Measurements from ENCODE around the gene IPO13.

IPO13 gene

DNA sequence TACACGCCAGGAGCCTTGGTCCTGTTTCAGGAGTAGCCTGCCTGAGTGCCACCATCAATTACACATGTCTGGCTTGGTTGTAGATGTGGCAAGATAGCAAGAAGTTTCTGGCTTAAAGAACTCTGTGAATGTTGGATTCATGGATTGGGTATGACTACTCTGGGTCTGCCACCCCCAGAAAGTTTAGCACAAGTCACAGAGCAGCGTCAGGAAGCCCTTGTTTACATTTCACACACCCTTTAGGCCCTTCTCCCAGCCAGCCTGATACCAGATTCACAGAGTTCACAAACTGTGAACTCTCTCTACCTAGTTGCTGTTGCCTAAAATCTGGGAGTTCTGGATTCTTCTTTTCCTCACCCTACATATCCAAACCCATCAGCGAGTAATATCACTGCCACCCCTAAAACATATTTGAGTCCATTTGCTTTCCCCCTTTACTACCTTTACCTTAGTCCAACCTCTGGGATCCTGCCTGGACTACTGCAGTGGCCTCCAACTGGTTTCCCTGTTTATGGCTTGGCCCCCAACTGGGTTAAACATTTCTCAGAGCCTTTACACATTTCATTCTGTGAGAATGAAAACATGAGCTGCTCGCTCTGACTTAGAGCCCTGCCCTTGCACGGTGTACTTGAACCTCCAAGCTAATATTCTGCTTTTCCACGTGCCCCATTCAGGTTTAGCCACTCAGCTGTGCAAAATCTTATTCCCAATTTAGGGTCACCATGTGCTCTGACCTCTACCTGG lies 40.6 kb downstream of the IPO13 start:
- TF ChIP-seq, protein P1, sequence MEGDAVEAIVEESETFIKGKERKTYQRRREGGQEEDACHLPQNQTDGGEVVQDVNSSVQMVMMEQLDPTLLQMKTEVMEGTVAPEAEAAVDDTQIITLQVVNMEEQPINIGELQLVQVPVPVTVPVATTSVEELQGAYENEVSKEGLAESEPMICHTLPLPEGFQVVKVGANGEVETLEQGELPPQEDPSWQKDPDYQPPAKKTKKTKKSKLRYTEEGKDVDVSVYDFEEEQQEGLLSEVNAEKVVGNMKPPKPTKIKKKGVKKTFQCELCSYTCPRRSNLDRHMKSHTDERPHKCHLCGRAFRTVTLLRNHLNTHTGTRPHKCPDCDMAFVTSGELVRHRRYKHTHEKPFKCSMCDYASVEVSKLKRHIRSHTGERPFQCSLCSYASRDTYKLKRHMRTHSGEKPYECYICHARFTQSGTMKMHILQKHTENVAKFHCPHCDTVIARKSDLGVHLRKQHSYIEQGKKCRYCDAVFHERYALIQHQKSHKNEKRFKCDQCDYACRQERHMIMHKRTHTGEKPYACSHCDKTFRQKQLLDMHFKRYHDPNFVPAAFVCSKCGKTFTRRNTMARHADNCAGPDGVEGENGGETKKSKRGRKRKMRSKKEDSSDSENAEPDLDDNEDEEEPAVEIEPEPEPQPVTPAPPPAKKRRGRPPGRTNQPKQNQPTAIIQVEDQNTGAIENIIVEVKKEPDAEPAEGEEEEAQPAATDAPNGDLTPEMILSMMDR (IDR thresholded peaks at IDR 0.05; ENCODE audit: control extremely low read depth, extremely low read depth, low read depth, missing control alignments) = no peak
- POLR2A ChIA-PET = interaction anchor here (1.1 kb wide), 1 partner anchor 13 kb away, joined by 3 read pairs; the partner anchor contains the start of gene ATP6V0B

DNA sequence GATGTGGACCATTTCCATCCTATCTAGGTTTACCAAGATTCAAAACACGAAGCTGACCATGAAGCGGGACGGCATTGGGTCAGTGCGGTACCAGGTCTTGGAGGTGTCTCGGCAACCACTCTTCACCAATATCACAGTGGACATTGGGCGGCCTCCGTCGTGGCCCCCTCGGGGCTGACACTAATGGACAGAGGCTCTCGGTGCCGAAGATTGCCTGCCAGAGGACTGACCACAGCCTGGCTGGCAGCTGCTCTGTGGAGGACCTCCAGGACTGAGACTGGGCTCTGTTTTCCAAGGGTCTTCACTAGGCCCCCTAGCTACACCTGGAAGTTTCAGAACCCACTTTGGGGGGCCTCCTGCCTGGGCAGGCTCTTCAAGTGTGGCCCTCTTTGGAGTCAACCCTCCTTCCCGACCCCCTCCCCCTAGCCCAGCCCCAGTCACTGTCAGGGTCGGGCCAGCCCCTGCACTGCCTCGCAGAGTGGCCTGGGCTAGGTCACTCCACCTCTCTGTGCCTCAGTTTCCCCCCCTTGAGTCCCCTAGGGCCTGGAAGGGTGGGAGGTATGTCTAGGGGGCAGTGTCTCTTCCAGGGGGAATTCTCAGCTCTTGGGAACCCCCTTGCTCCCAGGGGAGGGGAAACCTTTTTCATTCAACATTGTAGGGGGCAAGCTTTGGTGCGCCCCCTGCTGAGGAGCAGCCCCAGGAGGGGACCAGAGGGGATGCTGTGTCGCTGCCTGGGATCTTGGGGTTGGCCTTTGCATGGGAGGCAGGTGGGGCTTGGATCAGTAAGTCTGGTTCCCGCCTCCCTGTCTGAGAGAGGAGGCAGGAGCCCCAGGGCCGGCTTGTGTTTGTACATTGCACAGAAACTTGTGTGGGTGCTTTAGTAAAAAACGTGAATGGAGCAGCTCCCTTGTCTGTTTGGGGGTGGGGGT lies 43.8 kb downstream of the IPO13 start:
- TF ChIP-seq, protein P1 (IDR thresholded peaks at IDR 0.05; ENCODE audit: control extremely low read depth, extremely low read depth, low read depth, missing control alignments) = no peak
- ChIA-PET POLR2A (no interaction called here), CTCF (interaction anchor here (1.7 to 2.4 kb wide), 3 partner anchors 14 to 56 kb away, joined by 6 to 9 read pairs (median 8); no protein-coding TSS in a partner anchor)
- DNase-seq (ENCODE audit: extremely low spot score) = no peak

More for the DNA sequence above, 40.6 kb downstream of the IPO13 start:
- CTCF ChIA-PET = interaction anchor here (1.2 to 2.2 kb wide), 3 partner anchors 11 to 223 kb away, joined by 3 to 9 read pairs (median 3); partner anchors contain the start of gene ATP6V0B
- DNase-seq (ENCODE audit: extremely low spot score) = no peak

DNA sequence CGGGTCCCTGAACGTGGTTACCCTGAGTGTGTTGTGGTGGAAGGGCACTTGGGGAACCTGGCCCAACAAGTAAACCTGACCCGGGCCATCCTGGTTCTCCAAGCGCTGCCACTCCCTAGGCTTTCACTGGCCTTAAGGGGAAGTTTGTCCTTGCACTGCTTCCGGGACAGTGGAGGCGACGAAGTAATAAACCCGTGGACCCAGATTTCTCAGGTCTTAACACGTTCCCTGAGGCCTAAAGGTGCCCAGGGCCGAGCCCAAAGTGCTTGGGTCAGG lies 44.4 kb downstream of the IPO13 start:
- TF ChIP-seq, protein P1 (IDR thresholded peaks at IDR 0.05; ENCODE audit: control extremely low read depth, extremely low read depth, low read depth, missing control alignments) = no peak
- ChIA-PET POLR2A (no interaction called here), CTCF (interaction anchor here (1.7 to 2.4 kb wide), 3 partner anchors 14 to 57 kb away, joined by 6 to 9 read pairs (median 8); no protein-coding TSS in a partner anchor)
- DNase-seq (ENCODE audit: extremely low spot score) = no peak

DNA sequence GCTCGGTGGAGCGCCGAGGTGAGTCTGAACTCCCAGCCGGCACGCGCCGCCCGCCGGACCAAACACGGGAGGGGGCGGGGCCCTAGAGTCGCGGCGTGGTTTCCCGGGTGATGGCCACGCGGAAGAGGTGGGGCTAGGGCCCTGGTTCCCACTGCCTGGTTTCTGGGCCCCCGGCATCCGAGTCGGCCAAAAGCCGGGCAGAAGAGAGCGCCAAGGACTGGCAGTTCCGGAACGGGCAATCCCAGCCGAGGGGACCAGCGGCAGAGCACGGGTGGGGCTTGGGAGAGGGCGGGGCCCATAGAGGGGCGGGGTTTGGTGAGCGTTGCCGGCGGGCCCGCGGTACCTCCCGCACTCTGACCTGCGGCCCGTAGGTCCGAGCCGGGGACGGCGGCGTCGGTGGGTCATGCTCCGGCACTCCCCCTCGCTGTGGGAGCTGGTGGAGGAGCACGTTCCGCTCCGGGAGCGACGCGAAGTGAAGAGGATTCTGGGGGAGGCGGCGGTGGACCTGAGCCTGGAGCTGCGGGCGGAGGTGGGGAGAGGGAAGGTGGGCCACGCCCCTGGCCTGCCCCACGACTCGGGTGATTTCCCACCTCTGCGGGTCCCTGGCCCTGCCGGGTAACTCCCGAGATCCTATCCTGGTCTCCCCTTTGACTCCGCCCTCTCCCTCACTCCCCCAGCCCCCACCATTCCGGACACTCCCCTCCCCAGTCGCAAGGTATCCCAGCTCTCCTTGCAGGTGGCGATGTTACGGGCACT lies 44.9 kb downstream of the IPO13 start, which contains the start of gene CCDC24:
Gene CCDC24 (plus strand): TSS at position 124 of the 756 bp plus-strand sequence. CDS start 280 bp downstream, at position 404.
- DNase-seq (ENCODE audit: extremely low spot score) = peak; percentile 90
- CTCF ChIA-PET = interaction anchor here (1.3 to 6.4 kb wide), 4 partner anchors 14 to 57 kb away, joined by 3 to 59 read pairs (median 16); no protein-coding TSS in a partner anchor
- POLR2A ChIA-PET = interaction anchor here (1.0 kb wide), 1 partner anchor 17 kb away, joined by 4 read pairs; the partner anchor contains the start of gene ATP6V0B
- TF ChIP-seq, protein P1 (IDR thresholded peaks at IDR 0.05; ENCODE audit: control extremely low read depth, extremely low read depth, low read depth, missing control alignments) = no peak

DNA sequence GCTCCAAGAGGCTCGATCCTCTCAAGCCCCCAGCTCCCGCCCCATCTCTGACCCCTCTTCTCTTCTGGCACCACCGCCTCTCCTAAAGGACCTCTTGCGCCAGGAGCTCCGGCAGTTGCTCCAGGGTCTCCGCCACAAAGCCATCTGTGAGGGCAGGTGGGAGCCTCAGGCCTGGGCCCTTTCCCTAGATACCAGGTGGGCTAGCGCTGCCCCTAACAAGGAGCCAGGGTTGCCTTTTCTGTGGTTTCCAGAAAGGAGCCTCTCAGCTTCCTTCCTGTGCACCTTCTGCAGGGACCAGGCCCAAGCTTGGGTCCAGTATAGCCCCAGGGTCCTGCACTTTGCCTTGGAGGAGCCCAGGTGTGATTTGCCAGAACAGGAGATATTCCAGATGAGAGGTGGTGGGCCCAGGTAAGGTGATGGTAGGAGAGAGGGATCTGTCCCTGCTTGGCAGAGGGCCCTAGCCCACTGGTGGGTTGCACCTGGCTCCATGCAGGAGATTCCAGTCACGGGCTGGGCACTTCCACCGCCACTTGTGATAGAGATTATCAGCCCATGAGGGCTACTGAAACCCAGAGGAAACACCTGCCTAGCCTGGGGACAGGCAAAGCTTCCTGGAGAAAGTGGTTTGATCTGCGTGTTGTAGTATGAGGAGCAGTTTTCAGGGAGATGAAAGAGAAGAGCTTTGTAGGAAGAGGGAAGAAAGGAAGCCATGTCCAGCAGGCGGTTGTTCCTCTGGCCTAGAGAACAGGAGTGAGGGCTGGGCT lies 45.7 kb downstream of the IPO13 start:
- CTCF ChIA-PET = interaction anchor here (1.0 to 6.4 kb wide), 7 partner anchors 13 to 661 kb away, joined by 3 to 59 read pairs (median 6); no protein-coding TSS in a partner anchor
- TF ChIP-seq, protein P1 (IDR thresholded peaks at IDR 0.05; ENCODE audit: control extremely low read depth, extremely low read depth, low read depth, missing control alignments) = no peak
- DNase-seq (ENCODE audit: extremely low spot score) = no peak
- POLR2A ChIA-PET = interaction anchor here (0.6 to 1.0 kb wide), 2 partner anchors 16 to 17 kb away, joined by 3 to 4 read pairs; partner anchors contain the start of gene ATP6V0B
